ENCODE results near the gene ADAM8. TPM values are rescaled to one million over a fixed set of nuclear protein-coding genes. Genes with fewer than 3 reads are reported as not detected.

ADAM8 gene
- total and polyA plus RNA-seq, 2 donors (not counting 1 experiment from before 2014, with no cell fraction given), result 116 to 196 TPM

GRCh38 chr10:133239990-133240389 is 36.7 kb downstream of the ADAM8 start:
- no peaks in the 10 kb centered on the region for H3K36me3 ChIP-seq (replicated peaks in 1 of 2; ENCODE audit: control extremely low read depth in 1 of 2, control insufficient read depth in 1 of 2, extremely low read depth in 1 of 2, insufficient read depth in 2 of 2, low read length in 1 of 2)
- H3K4me1 Mint-ChIP-seq, result peaks cover 39% of the 10 kb centered on the region
- CTCF ChIA-PET, result interaction anchor here (1.0 kb wide), 1 partner anchor 89 kb away, joined by 4 read pairs; no protein-coding TSS in a partner anchor
- H3K27me3 ChIP-seq (replicated peaks in 1 of 4; ENCODE audit: control extremely low read depth in 1 of 4, control insufficient read depth in 3 of 4, insufficient read depth in 4 of 4, low read length in 3 of 4), result peaks cover 0 to 45% (median 19%) of the 10 kb centered on the region in 4 experiments
- WGBS (ENCODE audit: insufficient coverage), result 40% methylated on average over 12 of the region's 15 CpGs
- no peaks in the 10 kb centered on the region for H3K9me3 ChIP-seq (ENCODE audit: control extremely low read depth in 1 of 3, control insufficient read depth in 2 of 3, insufficient read depth in 1 of 3, low read length in 2 of 3)
- peaks cover 4% of the 10 kb centered on the region for H4K20me1 ChIP-seq (ENCODE audit: control insufficient read depth, insufficient read depth, low read length, poor library complexity, severe bottlenecking)
- H3K4me3 Mint-ChIP-seq, result no peak overlapping the region
- no peak overlapping the region for H2AFZ ChIP-seq (ENCODE audit: insufficient read depth, low read depth, low read length, poor library complexity, severe bottlenecking)
- peaks cover 14% of the 10 kb centered on the region for H3K27me3 Mint-ChIP-seq
- no peak overlapping the region for H3K27ac ChIP-seq (ENCODE audit: low read length in 2 of 2)
- no peaks in the 10 kb centered on the region for H3K9me3 Mint-ChIP-seq (ENCODE audit: insufficient read depth)
- DNase-seq (no peak), ATAC-seq (ENCODE audit: low read depth) (no peak)
- TF ChIP-seq EZH2 (IDR thresholded peaks at IDR 0.05; ENCODE audit: borderline replicate concordance, insufficient read depth, low read depth, low read length, poor library complexity, severe bottlenecking) (no peak), CTCF (IDR thresholded peaks at IDR 0.05) (no peak)
- POLR2A ChIA-PET, result interaction anchor here (0.8 to 1.0 kb wide), 2 partner anchors 21 to 35 kb away, joined by 3 read pairs; no protein-coding TSS in a partner anchor
- peaks cover 60 to 62% of the 10 kb centered on the region in 2 donors for H3K4me1 ChIP-seq (ENCODE audit: control insufficient read depth in 2 of 2, insufficient read depth in 2 of 2, low read length in 2 of 2)
- no peak overlapping the region for H3K4me3 ChIP-seq (ENCODE audit: control extremely low read depth in 1 of 5, extremely low read depth in 1 of 5, insufficient read depth in 1 of 5, low read depth in 2 of 5, low read length in 4 of 5)
- peak overlapping the region; percentile 35 for H3K4me2 ChIP-seq (replicated peaks; ENCODE audit: low read depth, low read length, poor library complexity, severe bottlenecking)
- no peak overlapping the region for H3K9ac ChIP-seq (ENCODE audit: low read length)
- H3K79me2 ChIP-seq (ENCODE audit: control insufficient read depth, insufficient read depth, low read length), result no peaks in the 10 kb centered on the region
- H3K27ac Mint-ChIP-seq, result no peak overlapping the region
- intact Hi-C loops (cut with micrococcal nuclease), result loop anchor here (2.0 kb wide), 1 partner anchor 19 kb away; no protein-coding TSS in a partner anchor

GRCh38 chr10:133238466-133238804 is 38.2 kb downstream of the ADAM8 start:
- Mint-ChIP-seq H3K9me3 (ENCODE audit: insufficient read depth) (no peaks in the 10 kb centered on the region), H3K4me1 (peaks cover 42% of the 10 kb centered on the region), H3K27me3 (peaks cover 20% of the 10 kb centered on the region), H3K27ac (no peak overlapping the region), H3K4me3 (no peak overlapping the region)
- Histone ChIP-seq H3K4me2 (replicated peaks; ENCODE audit: low read depth, low read length, poor library complexity, severe bottlenecking) (peak overlapping the region; percentile 86), H4K20me1 (ENCODE audit: control insufficient read depth, insufficient read depth, low read length, poor library complexity, severe bottlenecking) (peaks cover 4% of the 10 kb centered on the region), H3K9ac (ENCODE audit: low read length) (no peak overlapping the region), H3K4me3 (ENCODE audit: control extremely low read depth in 1 of 5, extremely low read depth in 1 of 5, insufficient read depth in 1 of 5, low read depth in 2 of 5, low read length in 4 of 5) (no peak overlapping the region), H2AFZ (ENCODE audit: insufficient read depth, low read depth, low read length, poor library complexity, severe bottlenecking) (no peak overlapping the region), H3K27ac (ENCODE audit: low read length in 2 of 2) (no peak overlapping the region), H3K79me2 (ENCODE audit: control insufficient read depth, insufficient read depth, low read length) (no peaks in the 10 kb centered on the region), H3K4me1 (ENCODE audit: control insufficient read depth in 2 of 2, insufficient read depth in 2 of 2, low read length in 2 of 2) (peaks cover 60 to 62% of the 10 kb centered on the region in 2 donors), H3K9me3 (ENCODE audit: control extremely low read depth in 1 of 3, control insufficient read depth in 2 of 3, insufficient read depth in 1 of 3, low read length in 2 of 3) (no peaks in the 10 kb centered on the region), H3K36me3 (replicated peaks in 1 of 2; ENCODE audit: control extremely low read depth in 1 of 2, control insufficient read depth in 1 of 2, extremely low read depth in 1 of 2, insufficient read depth in 2 of 2, low read length in 1 of 2) (no peaks in the 10 kb centered on the region), H3K27me3 (replicated peaks in 1 of 4; ENCODE audit: control extremely low read depth in 1 of 4, control insufficient read depth in 3 of 4, insufficient read depth in 4 of 4, low read length in 3 of 4) (peaks cover 0 to 45% (median 19%) of the 10 kb centered on the region in 4 experiments)
- TF ChIP-seq EZH2 (IDR thresholded peaks at IDR 0.05; ENCODE audit: borderline replicate concordance, insufficient read depth, low read depth, low read length, poor library complexity, severe bottlenecking) (no peak), CTCF (IDR thresholded peaks at IDR 0.05) (no peak)
- POLR2A ChIA-PET, result no interaction called here
- CTCF ChIA-PET, result interaction anchor here (0.7 kb wide), 1 partner anchor 18 kb away, joined by 3 read pairs; no protein-coding TSS in a partner anchor
- WGBS (ENCODE audit: insufficient coverage), result 87% methylated on average over 13 of the region's 15 CpGs
- no peak for DNase-seq
- no peak for ATAC-seq (ENCODE audit: low read depth)
- intact Hi-C loops (cut with micrococcal nuclease), result no loop called here
